GM12891 (cell line): Measurements from ENCODE around the gene KRTAP4-6.
"Not testable (repeated sequence)": the region's sequence is repeated elsewhere in the genome, so short reads cannot be mapped to it uniquely, and the experiment has no call there.

ENCODE experiments used
- PAX5 ChIP-seq: IDR thresholded peaks from 2 replicates; pipeline ENCODE4 v1.6.1; 2011; ENCODE audit warnings: low read length, moderate library complexity, mild to moderate bottlenecking; ENCODE audit not compliant: insufficient read depth, severe bottlenecking
- POLR2A ChIP-seq: IDR thresholded peaks from 2 replicates; pipeline ENCODE4 v1.6.1; 2011; ENCODE audit warnings: low read depth, low read length, control low read depth
- POLR2AphosphoS5 ChIP-seq: IDR thresholded peaks from 2 replicates; pipeline ENCODE4 v1.6.1; 2011; ENCODE audit warnings: low read depth, low read length, control low read depth
- SPI1 ChIP-seq: IDR thresholded peaks from 2 replicates; pipeline ENCODE4 v1.6.1; 2011; ENCODE audit warnings: low read depth, low read length, control low read depth
- TAF1 ChIP-seq: IDR thresholded peaks from 2 replicates; pipeline ENCODE4 v1.6.1; 2011; ENCODE audit warnings: low read depth, low read length, control low read depth

- TF ChIP-seq POLR2AphosphoS5, POLR2A, SPI1, TAF1, PAX5: not testable (repeated sequence)
These were observed 16.4 kb downstream of the KRTAP4-6 start, which contains the start of gene KRTAP4-12 for GRCh38 chr17:41123991-41124371.
